Measurements from ENCODE around the gene POP4.
A peak's percentile ranks its signal among the peaks of the same experiment; 100 is the strongest.

Gene POP4

GRCh38 chr19:29577649-29577963 is 28.5 kb upstream of the POP4 start:
- no peak for DNase-seq

- no peak for DNase-seq
Measured at GRCh38 chr19:29578349-29578748, 27.7 kb upstream of the POP4 start.

GRCh38 chr19:29579308-29579910 is 26.7 kb upstream of the POP4 start:
- DNase-seq = no peak

- no peak for DNase-seq
Measured at GRCh38 chr19:29581398-29581797, 24.7 kb upstream of the POP4 start.

- DNase-seq = no peak
Measured at GRCh38 chr19:29583196-29583999, 22.7 kb upstream of the POP4 start.

GRCh38 chr19:29586401-29586800 is 19.7 kb upstream of the POP4 start:
- no peak for DNase-seq

GRCh38 chr19:29587059-29587458 is 19.0 kb upstream of the POP4 start:
- DNase-seq = no peak

- no peak for DNase-seq
Measured at GRCh38 chr19:29587518-29587986, 18.5 kb upstream of the POP4 start.

- no peak for DNase-seq
Measured at GRCh38 chr19:29588095-29588494, 18.0 kb upstream of the POP4 start.

- no peak for DNase-seq
Measured at GRCh38 chr19:29590278-29590677, 15.8 kb upstream of the POP4 start.

GRCh38 chr19:29591670-29592069 is 14.4 kb upstream of the POP4 start:
- no peak for DNase-seq

GRCh38 chr19:29593869-29594268 is 12.2 kb upstream of the POP4 start:
- no peak for DNase-seq

GRCh38 chr19:29596080-29596727 is 9.9 kb upstream of the POP4 start:
- no peak for DNase-seq

- DNase-seq = no peak
Measured at GRCh38 chr19:29596885-29597525, 9.1 kb upstream of the POP4 start.

GRCh38 chr19:29598036-29598435 is 8.0 kb upstream of the POP4 start:
- DNase-seq = no peak

GRCh38 chr19:29598496-29598895 is 7.6 kb upstream of the POP4 start:
- DNase-seq = no peak

- no peak for DNase-seq
Measured at GRCh38 chr19:29603308-29603707, 2.8 kb upstream of the POP4 start.

- DNase-seq = no peak
Measured at GRCh38 chr19:29606420-29606747, 301 bp downstream of the POP4 start.

GRCh38 chr19:29609636-29610035 is 3.6 kb downstream of the POP4 start:
- DNase-seq = no peak

- DNase-seq = no peak
Measured at GRCh38 chr19:29610213-29610573, 4.1 kb downstream of the POP4 start.

GRCh38 chr19:29610574-29611271 is 4.6 kb downstream of the POP4 start:
- DNase-seq = peak; percentile 79

- no peak for DNase-seq
Measured at GRCh38 chr19:29612121-29612520, 6.0 kb downstream of the POP4 start.

All from T-helper 9 cell (primary cell).